Adrenal gland (tissue), 12 donors: ENCODE measurements around the gene ERP29. TPM values are rescaled to one million over a fixed set of nuclear protein-coding genes. Genes with fewer than 3 reads are reported as not detected.
"Not testable (repeated sequence)": the region's sequence is repeated elsewhere in the genome, so short reads cannot be mapped to it uniquely, and the experiment has no call there.

Experiments used
- DNase-seq, 7 donors: peaks; one replicate each; pipeline ENCODE4 v3.0.0-alpha.2; 2019 to 2020
- H3K27ac ChIP-seq, 5 donors: fragments of 200-600 bp; sonication (generic) in 4 of 5; 1 replicate in 3 of 5; 2 replicates in 2 of 5; pipeline versions ENCODE4 v1.5.1 to v1.8.0; 2016 to 2020; ENCODE audit warnings: mild to moderate bottlenecking in 1 of 5
- H3K27me3 ChIP-seq: fragments of 200-600 bp; 2 replicates; pipeline ENCODE4 v1.8.0; 2021
- H3K36me3 ChIP-seq, 2 donors: fragments of 200-600 bp; replicated peaks in 1 of 2; 1 replicate in 1 of 2; 2 replicates in 1 of 2; pipeline versions ENCODE4 v1.5.1 to v1.8.0; 2018 to 2022
- H3K4me1 ChIP-seq, 2 donors: fragments of 200-600 bp; replicated peaks in 1 of 2; 1 replicate in 1 of 2; 2 replicates in 1 of 2; pipeline versions ENCODE4 v1.5.1 to v1.8.0; 2018 to 2021
- H3K4me3 ChIP-seq, 4 donors: fragments of 200-600 bp; sonication (generic) in 3 of 4; one replicate each; pipeline ENCODE4 v1.5.1; 2016 to 2018
- H3K9me3 ChIP-seq, 3 donors: fragments of 200-600 bp; sonication (generic) in 1 of 3; replicated peaks in 1 of 3; 1 replicate in 2 of 3; 2 replicates in 1 of 3; pipeline versions ENCODE4 v1.5.1 to v1.8.0; 2016 to 2021
- CTCF ChIP-seq, 6 experiments: fragments of 450-650 bp in 4 of 6; fragments of 200-600 bp in 2 of 6; sonication (generic) in 1 of 6; IDR thresholded peaks; 1 replicate in 5 of 6; 2 replicates in 1 of 6; pipeline versions ENCODE4 v1.5.1 to v1.8.0; 2016 to 2021; ENCODE audit warnings: antibody characterized with exemption in 6 of 6, mild to moderate bottlenecking in 2 of 6, moderate library complexity in 1 of 6
- POLR2A ChIP-seq, 2 donors: fragments of 450-650 bp; IDR thresholded peaks; one replicate each; pipeline ENCODE4 v1.6.1; 2017; ENCODE audit warnings: antibody characterized with exemption in 2 of 2, mild to moderate bottlenecking in 2 of 2, moderate library complexity in 1 of 2
- WGBS, 4 donors: extraction: QIAGEN DNeasy Blood & Tissue Kit in 2 of 4; methylation state at CpG; one replicate each; pipeline versions ENCODE4 v1.1.5 to v1.1.7; 2013 to 2017; 5-methylcytosine and 5-hydroxymethylcytosine counted together
- intact Hi-C, 2 donors: fragments of 100-400 bp; cut with DNase I; formaldehyde crosslinking; loops; one replicate each; pipeline versions ENCODE4 v1.14.1 to v1.15.0; 2022 to 2023
- polyA plus RNA-seq, 3 donors: library from polyadenylated mRNA; stranded (reverse); fragments of 200-250 nt in 2 of 3; fragments of 350-450 nt in 1 of 3; fragmentation: Illumina TruSeq in 1 of 3; extraction: RNeasy Lipid Tissue Mini Kit (QIAGEN cat#74804) in 1 of 3; gene quantifications; one replicate each; pipeline ENCODE4 v1.2.3, GENCODE V29; 2013 to 2014
- total RNA-seq, 9 donors: library from RNA; depleted of rRNA in 4 of 9; stranded (reverse); fragments of >200 nt in 4 of 9; fragments of 120-200 nt in 1 of 9; fragmentation: NEBNext Ultra II Directional in 1 of 9; extraction: Animal tissue kit (Norgen Biotek cat#: 25700) in 1 of 9; gene quantifications; one replicate each; pipeline versions ENCODE4 v1.1.0 to v1.2.4, GENCODE V29; 2013 to 2023
- donor health status: healthy with polysubstance abuse.
- donor health status: Bipolar disorder and iron deficiency.
- donor health status: DM: yes; HTN: yes; CAD: no.
- donor health status: DM: no; HTN: no; CAD: no.
- donor health status: DM: no; HTN: no; CAD: no.
- donor health status: DM: yes; HTN: yes; CAD: no.

The ERP29 gene
- total and polyA plus RNA-seq, 12 donors = 68.5 to 141 (median 93.8) TPM

GRCh38 chr12:112004041-112004440, 9.2 kb upstream of the ERP29 start:
- no peak for TF ChIP-seq POLR2A (IDR thresholded peaks at IDR 0.05)
- TF ChIP-seq CTCF (IDR thresholded peaks at IDR 0.05) = no peak
- no peaks in the 10 kb centered on the region for H3K9me3 ChIP-seq
- H3K4me3 ChIP-seq = no peak overlapping the region
- DNase-seq = no peak
- H3K36me3 ChIP-seq = no peaks in the 10 kb centered on the region
- peaks cover 4 to 28% of the 10 kb centered on the region in 2 donors for H3K4me1 ChIP-seq
- WGBS, 4 donors = 96 to 100% (median 100%) methylated on average over 3 of the region's 3 CpGs
- no peak overlapping the region for H3K27ac ChIP-seq
- intact Hi-C loops = no loop called here
- no peaks in the 10 kb centered on the region for H3K27me3 ChIP-seq

GRCh38 chr12:112005419-112006395, 7.5 kb upstream of the ERP29 start:
- H3K27ac ChIP-seq = peak overlapping the region in 4 of 5 donors; percentile 14 to 63 (median 50)
- 56 to 61% (median 59%) methylated on average over 6 of the region's 6 CpGs for WGBS, 4 donors

GRCh38 chr12:112007945-112008344, 5.3 kb upstream of the ERP29 start:
- intact Hi-C loops = no loop called here
- WGBS, 4 donors = 94 to 96% (median 95%) methylated on average over 9 of the region's 9 CpGs
- Histone ChIP-seq H3K9me3 (no peaks in the 10 kb centered on the region), H3K4me3 (no peak overlapping the region), H3K36me3 (no peaks in the 10 kb centered on the region), H3K27ac (no peak overlapping the region), H3K4me1 (peaks cover 7 to 23% of the 10 kb centered on the region in 2 donors), H3K27me3 (no peaks in the 10 kb centered on the region)
- DNase-seq = no peak
- TF ChIP-seq POLR2A (IDR thresholded peaks at IDR 0.05) (no peak), CTCF (IDR thresholded peaks at IDR 0.05) (no peak)

More at GRCh38 chr12:112005419-112006395, 7.5 kb upstream of the ERP29 start:
- Histone ChIP-seq H3K9me3 (no peaks in the 10 kb centered on the region), H3K4me3 (peak overlapping the region in 1 of 4 donors; percentile 28), H3K27me3 (no peaks in the 10 kb centered on the region), H3K4me1 (peaks cover 4 to 27% of the 10 kb centered on the region in 2 donors), H3K36me3 (no peaks in the 10 kb centered on the region)
- peak in 6 of 7 donors; percentile 38 to 62 (median 52) for DNase-seq
- intact Hi-C loops = no loop called here
- TF ChIP-seq POLR2A (IDR thresholded peaks at IDR 0.05) = peak in 1 of 2 donors; percentile 58
- TF ChIP-seq CTCF (IDR thresholded peaks at IDR 0.05) = no peak

GRCh38 chr12:112008918-112009317, 4.3 kb upstream of the ERP29 start:
- intact Hi-C loops = no loop called here
- no peaks in the 10 kb centered on the region for H3K36me3 ChIP-seq
- H3K4me3 ChIP-seq = no peak overlapping the region
- no peaks in the 10 kb centered on the region for H3K9me3 ChIP-seq
- H3K27ac ChIP-seq = no peak overlapping the region
- 60 to 71% (median 67%) methylated on average over 3 of the region's 3 CpGs for WGBS, 4 donors
- peaks cover 7 to 23% of the 10 kb centered on the region in 2 donors for H3K4me1 ChIP-seq
- TF ChIP-seq POLR2A (IDR thresholded peaks at IDR 0.05) (no peak), CTCF (IDR thresholded peaks at IDR 0.05) (no peak)
- no peaks in the 10 kb centered on the region for H3K27me3 ChIP-seq
- DNase-seq = no peak

- H3K27ac ChIP-seq, H3K27me3 ChIP-seq, intact Hi-C loops, H3K36me3 ChIP-seq, DNase-seq, H3K4me3 ChIP-seq, H3K9me3 ChIP-seq: not testable (repeated sequence)
- 89 to 92% (median 91%) methylated on average over 3 of the region's 3 CpGs for WGBS, 4 donors
- H3K4me1 ChIP-seq = peaks cover 14 to 27% of the 10 kb centered on the region in 2 donors
Measured at GRCh38 chr12:112009596-112009995, 3.6 kb upstream of the ERP29 start.
